DMS79 (cell line): Measurements from ENCODE around the gene SLCO4A1.

Source experiments
- DNase-seq: peaks from one replicate; lab custom pipeline; 2025; lab: John Stamatoyannopoulos, UW

SLCO4A1 gene

DNA sequence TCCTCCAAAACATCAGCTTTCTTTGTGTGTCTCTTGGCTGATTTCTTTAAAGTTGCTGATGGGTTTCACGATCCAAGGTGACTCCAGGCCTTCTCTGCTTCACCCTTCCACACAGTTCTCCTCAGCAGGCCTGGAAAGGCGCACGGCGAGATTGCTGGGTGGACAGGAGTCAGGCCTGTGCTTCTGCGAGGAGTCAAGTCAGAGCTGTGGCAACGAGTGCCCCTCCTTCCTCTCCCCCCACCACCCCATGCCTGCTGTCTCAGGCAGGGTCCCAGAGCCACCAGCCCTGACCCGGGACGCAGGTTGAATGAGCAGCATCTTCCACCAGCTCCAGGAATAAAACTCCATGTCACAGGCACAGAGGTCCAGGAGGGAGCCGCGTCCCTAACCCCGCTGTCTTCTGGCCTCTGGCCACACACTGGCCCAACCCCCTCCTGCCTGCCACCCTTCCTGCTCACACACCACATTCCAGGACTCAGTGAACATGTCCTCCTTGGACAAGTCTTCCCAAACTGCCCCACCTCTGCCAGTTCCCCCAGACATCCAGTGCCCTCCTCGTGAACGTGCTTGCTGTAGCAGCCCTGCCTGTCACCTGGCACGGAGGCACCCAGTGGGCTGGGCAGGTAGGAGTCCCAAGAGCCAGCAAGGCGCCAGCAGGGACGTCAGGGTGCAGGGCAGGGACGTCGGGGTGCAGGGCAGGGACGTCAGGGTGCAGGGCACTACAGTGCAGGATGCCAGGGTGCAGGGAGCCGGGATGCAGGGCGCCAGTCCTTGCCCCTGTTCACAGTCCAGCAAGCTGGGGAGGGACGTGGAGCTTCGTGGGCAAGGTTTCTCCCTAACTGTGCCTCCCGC, 59.1 kb downstream of the SLCO4A1 start:
- DNase-seq: no peak

DNA sequence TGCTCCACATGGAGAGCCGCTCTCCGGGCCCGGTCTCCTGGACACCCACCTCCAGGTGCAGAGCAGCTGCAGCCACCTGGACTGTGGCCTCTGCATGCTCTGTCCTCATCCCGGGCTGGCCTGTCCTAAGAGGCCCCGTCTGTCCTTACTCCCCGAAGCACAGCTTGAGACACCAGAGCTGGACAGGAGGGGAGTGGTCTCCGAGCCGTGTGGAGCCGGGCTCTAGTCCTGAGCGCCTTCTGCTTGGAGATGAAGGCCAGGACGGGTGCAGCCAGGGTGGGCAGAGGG, 59.7 kb downstream of the SLCO4A1 start:
- DNase-seq: no peak

DNA sequence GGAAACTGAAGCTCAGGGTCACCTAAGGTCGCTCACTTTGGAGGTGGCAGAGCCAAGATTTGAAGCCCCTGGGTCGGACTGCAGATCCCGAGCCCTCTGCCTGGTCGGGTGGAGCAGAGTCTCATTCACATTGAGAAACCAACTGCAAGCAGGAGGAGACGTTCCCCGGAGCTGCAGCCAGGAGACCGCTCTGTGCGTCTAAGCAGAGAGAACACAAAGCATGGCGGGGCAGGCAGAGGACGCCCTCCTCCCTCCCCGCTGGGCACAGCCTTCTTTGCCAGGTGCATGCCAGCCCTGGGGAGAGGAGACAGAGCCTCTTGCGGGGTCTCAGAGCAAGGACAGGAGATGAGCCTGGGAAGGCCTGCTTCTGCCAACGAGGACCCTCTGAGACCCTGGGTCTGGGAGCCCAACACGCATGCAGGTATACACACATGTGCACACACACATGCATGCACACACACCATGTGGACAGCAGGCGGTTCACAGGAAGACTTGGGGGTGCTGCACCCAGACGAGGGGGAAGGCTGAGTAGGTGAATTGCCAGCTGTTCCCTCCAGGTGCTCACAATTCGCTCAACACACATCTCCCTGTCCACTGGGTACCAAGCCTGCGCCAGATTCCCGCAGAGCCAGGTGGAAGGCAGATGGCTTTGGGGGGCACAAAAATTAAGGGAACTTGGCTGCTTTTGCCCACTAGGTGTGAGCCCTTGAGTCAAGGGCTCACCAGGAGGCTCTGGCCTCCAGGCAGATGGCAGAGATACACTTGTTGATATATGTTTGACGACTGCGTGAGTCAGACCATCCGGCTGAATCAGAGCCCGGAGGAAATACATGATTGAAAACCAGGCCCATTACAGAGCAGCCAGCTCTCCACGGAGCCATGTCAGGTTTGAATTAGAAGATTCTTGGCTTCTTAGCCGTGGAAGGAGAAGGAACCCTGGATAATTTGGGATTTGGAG, 60.9 kb downstream of the SLCO4A1 start:
- peak; percentile 25 for DNase-seq

DNA sequence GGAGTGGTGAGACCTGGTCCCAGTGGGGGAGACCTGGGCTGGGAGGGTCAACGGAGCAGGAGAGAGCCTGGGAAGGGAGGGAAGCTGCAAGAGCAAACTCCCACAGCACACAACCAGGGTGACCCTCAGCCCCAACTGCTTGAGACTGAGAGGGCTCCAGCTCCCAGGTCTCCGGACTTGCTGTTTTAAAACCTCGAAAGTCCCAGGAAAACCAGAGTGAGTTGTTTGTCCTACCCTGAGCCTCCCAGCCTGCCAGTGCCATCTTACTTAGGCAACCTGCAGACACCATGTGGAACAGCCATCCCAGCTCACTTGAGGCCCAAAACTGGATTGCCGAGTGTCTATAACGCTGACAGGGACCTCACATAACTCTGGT, 61.5 kb downstream of the SLCO4A1 start:
- DNase-seq: no peak

DNA sequence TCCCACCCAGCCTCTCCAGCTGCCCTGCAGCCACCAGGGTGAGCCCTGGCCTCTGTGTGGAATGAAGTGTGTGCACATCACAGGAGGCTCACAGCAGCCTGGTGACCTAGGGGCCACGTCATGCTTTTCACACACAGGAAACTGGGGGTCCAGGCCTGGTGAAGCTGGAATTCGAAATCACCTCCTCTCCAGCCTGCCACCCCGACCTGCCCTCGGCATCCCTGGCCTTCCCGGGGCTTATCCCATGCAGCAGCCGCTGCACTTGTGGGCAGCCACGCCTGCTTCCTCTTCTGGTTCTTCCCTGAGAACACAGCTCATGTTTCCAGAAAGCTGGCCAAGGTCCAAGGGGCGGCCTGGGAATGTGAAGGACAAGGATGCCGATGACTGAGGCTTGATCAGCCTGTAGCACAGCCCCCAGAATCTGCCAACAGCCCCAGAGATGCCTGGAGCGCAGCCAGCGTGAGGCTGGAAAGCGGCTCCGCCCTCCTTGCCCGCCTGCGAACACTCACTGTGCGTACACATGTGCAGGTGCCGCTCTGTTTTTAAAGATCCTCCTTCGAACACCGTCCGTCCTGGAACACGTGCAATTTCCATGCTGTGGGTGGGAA, 62.1 kb downstream of the SLCO4A1 start:
- peak; percentile 99 for DNase-seq

DNA sequence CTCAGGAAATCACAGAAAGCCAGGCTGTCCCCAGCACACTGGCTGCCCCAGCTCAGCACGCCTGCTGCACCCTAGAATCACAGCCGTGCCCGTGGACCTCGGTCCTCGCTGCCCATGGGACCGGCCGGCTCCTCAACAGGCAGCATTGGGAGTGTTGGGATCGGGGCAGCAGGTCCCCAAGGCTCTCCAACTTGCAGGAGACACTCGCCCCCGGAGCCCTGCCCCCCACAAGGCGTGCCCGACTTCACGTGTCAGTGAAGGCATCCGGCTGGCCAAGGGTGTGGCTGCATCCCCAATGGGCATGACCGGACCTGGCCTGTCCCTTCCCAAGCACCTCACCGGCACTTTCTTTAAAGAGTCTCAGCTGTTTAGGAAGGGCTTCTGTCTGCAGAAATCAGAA, 63.3 kb downstream of the SLCO4A1 start:
- no peak for DNase-seq

DNA sequence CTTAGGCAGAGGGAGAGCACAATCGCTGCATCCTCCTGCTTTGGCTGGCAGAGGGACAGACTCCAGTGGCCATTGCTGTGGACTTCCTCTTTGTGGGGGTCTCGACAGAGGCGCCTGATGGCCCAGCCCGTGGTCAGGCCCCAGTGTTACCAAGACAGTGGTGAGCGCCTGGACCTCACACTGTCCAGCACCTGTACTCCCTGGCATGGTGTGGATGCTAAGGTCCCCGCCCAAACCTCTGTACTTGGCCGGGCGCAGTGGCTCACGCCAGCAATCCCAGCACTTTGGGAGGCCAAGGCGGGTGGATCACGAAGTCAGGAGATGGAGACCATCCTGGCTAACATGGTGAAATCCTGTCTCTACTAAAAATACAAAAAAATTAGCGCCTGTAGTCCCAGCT, 64.0 kb downstream of the SLCO4A1 start:
- DNase-seq: no peak

DNA sequence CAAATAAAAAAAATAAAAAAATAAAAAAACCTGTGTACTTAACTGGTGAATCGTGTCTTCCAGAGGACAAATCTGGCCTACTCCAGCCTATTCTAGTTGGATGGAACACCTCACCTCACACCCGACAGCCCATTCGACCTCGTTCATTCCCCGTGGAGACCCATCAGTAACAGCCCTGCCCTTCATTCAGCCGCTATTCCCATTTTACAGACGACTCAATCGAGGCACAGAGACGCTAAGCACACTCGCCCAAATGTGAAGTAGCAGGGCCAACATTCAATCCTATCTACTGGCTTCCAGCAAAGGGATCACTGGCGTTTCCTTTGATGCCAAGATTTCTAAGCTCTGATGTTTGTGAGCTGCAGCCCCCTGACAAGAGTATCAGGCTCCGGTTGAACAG, 64.6 kb downstream of the SLCO4A1 start:
- no peak for DNase-seq

DNA sequence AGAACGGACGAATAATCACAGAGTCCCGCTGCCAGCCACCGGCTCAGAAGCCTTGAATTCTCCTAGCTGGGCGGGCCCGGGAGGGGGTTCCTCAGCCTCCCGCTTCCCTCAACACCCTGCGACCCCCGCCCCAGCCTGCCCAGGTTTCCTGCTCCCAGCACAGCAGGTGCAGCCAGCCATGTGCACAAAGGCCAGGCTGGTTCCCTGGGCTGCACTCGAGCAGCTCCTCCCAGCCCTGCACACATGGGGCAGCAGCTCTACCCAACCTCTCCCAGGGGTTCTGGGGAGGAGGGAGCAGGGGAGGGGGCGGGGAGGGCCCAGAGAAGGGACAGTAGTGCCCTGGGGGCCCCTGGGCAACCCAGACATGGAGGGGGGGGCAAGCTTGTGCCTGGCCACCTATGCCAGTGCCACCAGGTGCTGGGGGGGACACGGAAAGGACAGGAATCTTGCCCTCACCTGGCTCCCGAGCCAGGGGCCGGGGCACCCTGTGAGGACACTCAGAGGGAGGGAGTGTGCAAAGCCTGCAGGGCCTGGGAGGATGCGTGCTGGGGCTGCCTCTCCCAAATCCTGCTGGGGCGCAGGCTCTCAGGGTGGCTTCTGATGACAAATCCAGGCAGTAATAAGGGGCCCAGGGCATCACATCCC, 65.1 kb downstream of the SLCO4A1 start:
- DNase-seq: no peak

DNA sequence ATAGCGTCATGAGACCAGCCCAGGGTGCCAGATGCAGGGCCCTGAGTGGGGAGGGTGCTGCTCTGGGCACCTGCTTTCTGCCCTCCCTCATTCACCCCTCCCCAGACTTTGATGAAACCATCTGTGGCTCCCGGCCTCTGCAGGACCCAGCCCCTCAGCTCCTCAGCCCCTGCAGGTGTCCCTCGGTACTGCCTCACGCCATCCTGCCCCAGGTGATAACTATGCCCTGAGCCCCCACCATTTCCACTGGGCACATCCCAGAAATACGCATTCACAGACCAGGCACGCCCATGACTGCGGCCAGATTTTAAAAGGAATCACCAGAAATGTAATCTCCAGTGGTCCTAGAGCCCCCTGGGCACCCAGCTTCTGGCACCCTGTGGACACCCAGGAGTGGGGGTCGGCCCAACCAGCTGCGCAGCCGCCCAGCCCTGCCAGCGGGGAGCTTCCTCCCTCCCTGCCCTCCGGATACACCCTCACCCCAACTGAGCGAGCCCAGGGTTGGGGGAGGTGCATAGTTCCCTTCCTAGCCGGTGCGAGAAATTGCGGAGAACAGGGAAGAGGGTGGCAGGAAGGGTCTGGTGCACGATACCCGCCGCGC, 65.7 kb downstream of the SLCO4A1 start:
- DNase-seq: no peak

DNA sequence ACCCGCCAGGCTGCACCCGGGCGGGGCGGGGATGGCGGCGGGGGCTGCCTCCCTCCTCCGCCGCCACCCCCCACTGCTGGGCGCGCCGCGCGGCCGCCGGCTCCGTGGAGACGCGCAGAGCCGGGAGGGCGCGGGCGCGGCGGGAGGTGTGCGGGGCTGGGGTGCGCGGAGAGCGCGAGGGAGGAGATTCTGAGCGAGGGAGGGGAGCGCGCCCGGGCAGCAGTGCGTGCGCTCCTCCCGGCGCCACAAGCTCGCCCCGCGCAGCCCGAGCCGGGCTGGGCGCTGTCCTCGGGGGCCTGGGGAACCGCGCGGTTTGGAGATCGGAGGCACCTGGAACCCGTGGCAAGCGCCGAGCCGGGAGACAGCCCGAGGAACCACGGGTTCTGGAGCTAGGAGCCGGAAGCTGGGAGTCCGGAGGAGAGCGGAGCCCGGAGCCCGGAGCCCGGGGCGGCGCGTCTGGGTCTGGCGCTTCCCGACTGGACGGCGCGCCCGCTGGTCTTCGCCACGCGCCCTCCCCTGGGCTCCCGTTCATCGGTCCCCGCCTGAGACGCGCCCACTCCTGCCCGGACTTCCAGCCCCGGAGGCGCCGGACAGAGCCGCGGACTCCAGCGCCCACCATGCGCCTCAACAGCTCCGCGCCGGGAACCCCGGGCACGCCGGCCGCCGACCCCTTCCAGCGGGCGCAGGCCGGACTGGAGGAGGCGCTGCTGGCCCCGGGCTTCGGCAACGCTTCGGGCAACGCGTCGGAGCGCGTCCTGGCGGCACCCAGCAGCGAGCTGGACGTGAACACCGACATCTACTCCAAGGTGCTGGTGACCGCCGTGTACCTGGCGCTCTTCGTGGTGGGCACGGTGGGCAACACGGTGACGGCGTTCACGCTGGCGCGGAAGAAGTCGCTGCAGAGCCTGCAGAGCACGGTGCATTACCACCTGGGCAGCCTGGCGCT, 66.6 kb downstream of the SLCO4A1 start, which contains the start of gene NTSR1:
TSS of gene NTSR1 (plus strand) at position 246 of the 946 bp plus-strand sequence. CDS start at position 618, 372 bp downstream.
- no peak for DNase-seq

DNA sequence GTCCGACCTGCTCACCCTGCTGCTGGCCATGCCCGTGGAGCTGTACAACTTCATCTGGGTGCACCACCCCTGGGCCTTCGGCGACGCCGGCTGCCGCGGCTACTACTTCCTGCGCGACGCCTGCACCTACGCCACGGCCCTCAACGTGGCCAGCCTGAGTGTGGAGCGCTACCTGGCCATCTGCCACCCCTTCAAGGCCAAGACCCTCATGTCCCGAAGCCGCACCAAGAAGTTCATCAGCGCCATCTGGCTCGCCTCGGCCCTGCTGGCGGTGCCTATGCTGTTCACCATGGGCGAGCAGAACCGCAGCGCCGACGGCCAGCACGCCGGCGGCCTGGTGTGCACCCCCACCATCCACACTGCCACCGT, 67.2 kb downstream of the SLCO4A1 start:
- peak; percentile 23 for DNase-seq

DNA sequence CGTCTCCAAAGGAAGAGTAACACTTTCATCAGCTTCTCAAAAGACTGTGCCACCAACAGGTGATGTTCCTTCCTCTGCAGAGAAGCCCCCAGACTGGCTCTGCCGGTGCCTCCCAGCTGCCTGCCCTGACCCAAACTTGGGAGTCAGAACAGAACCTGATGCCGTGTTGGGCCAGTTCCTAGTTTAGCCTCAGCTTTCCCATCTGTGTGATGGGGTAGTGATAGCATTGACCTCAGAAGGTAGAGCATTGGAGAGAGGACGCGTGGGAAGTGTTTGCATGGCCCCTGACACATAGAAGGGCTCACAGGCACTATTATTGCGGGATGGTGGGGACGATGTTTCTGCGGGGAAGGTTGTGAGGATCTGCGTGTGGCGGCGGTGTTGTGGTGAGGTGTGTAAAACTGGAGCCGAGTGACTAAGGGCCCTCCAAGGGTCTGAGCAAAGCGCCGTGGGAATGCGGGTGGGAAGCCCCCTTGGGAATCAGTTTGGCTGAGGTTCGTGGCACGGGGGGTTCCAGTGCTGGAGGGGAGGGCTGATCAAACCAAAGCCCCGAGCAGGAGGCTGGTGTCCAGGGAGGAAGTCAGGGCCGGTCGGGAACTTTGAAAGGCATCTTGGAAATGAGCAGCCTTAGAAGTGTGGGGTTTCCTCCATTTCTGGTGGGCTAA, 68.0 kb downstream of the SLCO4A1 start:
- DNase-seq: no peak

DNA sequence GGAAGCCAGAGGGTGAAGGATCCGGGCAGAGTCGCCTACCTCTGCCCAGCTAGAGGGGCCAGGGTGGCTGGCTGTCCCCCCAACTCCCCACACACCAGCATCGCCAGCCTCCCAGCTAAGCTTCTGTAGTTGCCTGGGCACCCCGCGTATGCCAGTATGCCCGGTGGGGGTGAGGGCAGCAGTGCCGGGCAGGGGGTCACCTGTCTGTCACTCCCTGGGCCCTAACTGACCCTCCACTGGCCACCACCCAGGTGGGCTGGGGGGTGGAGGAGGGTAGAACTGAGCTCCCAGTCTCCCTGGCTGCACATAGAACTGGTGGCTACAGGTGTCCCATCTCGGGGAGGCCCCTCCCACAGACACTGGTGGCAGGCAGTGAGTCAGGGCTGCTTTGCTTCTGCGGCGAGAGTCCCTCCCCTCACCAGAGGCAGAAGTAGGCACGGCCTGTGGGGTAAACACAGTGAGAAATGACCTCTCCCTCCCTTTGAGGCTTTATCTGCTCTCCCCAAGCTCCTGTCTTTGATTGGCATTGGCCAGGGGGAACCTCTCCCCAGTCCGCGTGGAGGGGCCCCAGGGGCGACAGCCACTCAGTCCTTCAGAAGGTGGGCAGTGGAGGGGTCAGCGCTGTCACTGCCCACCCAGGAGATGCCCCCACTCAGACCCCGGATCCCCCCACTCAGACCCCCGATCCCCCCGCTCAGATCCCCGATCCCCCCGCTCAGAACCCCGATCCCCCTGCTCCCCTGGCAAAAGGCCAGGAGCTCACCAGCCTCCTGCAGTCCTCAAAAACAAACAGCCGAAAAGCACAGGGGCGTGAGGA, 68.8 kb downstream of the SLCO4A1 start:
- DNase-seq: peak; percentile 45

DNA sequence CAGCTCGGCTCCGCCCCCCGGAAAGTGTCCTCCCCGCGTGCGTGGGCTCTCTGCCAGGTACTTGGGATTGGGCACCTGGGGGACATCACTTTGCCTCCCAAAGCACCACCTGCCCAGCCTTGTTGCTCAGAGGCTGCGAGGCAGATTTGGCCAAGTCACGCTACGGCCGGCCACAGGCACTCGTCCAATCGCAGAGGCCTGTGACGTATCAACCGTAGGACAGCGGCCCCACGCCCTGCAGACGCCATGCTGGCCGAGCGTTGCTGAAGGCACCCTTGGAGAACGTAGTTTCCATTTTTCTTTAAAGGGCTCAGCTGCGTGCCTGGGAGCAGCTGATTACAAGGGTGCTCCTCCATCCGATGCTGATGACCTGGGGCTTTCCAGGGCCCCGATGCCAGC, 69.4 kb downstream of the SLCO4A1 start:
- peak; percentile 92 for DNase-seq

DNA sequence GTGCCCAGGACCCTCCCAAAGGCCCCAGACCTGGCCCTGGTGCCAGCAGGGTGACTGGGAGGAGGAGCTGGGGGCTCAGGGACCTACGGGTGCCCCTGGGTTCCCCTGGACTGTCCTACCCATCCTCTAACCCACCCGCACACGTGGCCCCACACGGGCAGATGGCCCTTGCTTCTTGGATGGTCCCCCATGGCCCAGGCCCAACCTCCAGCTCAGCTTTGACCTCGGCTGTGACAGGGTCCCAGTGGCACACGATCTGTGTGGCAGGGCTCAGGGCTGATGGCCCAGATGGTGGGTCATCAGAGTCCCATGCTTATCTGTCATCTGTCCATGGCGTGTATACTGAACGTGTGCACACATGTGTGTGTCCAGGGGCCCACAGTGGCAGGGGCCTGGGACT, 70.3 kb downstream of the SLCO4A1 start:
- no peak for DNase-seq

DNA sequence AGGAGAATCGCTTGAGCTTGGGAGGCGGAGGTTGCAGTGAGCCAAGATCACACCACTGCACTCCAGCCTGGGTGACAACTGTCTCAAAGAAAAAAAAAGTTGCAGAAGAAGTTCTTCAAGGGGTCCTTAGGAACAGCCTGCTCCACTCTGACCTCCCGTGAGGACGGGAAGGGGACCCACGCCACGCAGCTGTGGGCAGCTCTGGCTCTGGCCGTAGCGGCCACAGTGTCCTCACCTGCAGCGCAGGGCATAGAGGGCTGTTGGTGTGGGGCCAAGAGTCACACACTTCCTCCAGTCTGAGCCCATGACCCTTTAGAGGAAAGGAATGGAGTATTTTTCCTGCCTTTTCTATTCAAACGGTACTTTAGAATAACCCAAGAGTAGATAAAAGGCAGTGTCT, 71.7 kb downstream of the SLCO4A1 start:
- no peak for DNase-seq

DNA sequence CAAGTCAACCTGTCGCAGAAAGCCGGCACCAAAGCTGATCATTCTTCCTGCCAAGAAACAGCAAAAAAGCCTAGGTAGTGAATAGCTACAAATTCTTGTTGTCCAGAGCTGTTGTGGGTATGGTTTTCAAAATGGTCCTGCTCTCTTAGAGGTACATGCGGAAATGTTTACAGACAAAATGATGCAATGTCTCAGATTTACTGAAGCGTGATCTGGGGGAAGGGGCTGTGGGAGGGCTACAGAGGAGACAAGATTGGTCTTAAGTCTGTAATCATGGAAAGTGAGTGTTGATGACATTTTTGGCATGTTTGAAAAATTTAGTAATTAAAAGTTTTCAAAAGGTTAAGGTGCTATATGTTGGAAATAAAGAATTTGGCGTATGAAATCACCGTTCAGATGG, 72.5 kb downstream of the SLCO4A1 start:
- no peak for DNase-seq

DNA sequence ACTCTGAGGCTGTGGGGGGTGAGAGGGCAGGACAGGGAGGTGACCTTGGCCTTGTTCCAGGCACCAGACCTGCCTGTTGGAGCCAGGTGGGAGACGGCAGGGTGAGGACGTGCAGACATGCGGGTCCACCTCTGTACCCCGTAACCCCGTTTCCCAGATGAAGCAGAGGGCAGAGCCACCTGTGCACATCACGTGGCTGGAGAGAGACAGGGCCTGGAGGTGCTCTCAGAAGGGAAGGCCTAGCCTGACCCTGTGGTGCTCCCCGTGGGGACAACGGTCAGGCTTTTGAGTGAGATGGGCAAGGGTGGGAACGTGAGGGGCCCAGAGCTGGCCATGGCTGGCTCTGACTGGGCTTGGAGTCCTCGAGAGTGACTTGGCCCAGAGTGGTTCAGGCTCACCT, 72.9 kb downstream of the SLCO4A1 start:
- no peak for DNase-seq
